NCI-H128 (cell line): Measurements from ENCODE around the gene STK10.
"Not testable (repeated sequence)": the region's sequence is repeated elsewhere in the genome, so short reads cannot be mapped to it uniquely, and the experiment has no call there.

Experiments used
- DNase-seq: peaks from one replicate; lab custom pipeline; 2025; ENCODE audit not compliant: unreplicated experiment; lab: John Stamatoyannopoulos, UW

The STK10 gene

DNA sequence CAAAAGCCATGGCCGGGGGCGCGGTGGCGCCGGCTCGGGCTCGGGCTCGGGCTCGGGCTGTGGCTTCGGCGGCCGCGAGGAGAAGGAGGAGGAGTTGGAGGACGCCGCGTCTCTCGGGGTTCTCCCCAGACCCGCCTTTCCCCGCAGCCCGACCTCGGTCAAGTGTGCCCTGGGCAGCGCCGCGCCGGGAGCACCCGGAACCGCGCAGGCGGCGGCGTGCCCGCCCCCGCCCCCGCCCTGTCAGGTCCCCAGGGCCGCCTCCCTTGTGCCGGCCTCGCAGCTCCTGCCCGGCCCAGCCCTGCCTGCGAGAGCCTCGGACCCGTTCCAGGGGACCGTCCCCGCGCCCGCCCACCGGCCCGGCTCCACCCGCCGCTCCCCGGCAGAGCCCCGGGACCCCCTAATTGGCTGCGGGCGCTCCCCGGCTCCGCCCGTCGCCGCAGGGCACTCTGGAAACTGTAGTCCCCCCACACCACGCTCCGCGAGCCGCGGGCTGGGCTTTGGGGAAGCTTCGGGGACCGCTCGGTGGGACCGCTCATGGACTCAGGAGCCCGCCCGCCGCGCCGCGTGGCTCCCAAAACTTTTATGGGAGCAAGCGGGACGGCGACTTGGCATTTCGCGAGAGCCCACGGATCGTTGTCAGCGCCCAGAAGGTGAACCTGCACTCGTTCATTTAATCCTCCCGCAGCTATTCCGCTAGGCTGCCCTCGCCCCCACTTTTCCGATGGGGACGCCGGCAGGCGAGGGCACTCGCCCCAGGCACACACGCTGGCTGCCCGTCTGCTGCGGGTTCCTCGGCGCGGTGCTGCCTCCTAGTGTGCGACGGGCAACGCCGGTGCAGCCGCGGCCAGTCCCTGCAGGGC lies at the start of gene STK10:
Gene STK10, minus strand, starts transcription at position 192 of the 860 bp plus-strand sequence. Its CDS starts 182 bp downstream, at position 10.
- DNase-seq = peak; percentile 43

DNA sequence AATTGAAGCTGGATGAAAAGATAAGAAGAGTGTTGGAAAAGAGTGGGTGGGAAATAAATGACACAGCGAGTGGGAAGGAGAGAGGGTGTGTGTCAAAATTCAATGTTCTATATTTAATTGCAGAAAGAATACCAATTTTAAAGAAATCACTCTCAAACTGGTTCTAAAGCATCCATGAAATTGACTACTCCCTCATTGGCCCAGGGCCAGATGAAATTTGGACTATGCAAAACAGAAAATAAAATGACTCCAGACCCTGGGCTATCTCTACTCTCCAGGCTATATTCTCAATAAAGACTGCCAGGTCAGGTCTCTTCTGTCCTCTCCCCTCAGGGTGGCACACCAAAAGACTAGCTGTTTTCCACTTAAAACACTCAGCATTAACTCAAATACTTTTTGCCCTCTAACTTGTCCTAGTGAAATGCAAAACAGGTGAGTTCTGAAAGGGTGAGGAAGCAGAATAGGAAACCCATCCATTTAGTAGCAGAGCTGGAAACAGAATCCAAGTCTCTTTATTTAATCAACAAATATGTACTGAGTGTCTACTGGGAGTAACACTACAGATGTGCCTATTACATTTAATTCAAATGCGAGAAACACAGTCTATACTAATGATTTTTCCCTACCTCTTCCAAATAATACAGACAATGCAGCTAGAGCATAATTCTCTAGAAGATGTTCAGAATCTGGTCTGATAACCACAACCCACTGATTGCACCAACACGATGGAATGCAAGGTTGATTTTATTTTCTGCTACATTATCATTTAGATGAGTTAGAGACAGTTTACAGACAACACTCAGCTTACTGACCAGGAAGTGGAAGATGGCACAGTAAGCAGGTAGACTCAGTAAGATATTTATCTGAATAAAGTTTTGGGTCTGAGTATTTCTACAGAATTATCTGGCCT lies 48.1 kb upstream of the STK10 start:
- DNase-seq = no peak

DNA sequence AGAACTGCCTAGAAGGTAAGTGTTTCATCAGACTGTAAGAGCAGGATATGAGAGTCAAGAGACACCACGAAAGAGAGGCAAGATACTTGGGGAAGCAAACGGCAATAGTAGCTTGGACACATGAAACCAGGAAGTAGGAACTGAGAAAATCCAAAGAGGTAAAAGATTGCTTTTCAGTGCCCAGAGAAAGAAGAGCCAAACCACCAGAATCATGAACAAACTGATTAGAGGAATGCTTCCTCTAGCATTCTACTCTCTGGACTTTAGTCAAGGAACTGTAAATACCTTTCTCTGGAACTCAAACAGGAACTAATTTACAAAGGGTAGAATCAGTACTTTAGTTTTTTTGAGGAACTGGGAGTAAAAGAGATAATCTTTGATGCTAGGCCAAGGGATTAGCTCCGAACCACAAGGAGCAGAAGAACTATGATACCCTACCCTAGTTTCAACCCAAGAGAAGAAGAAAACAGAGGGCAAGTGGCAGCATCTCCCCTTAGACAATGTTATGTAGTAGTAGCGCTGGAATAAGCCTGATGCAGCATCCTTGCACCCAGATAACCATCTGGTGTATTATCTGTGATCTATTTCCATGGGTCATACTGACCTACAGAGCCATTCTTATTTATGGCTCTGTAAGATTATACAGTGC lies 47.2 kb upstream of the STK10 start:
- DNase-seq = no peak

DNA sequence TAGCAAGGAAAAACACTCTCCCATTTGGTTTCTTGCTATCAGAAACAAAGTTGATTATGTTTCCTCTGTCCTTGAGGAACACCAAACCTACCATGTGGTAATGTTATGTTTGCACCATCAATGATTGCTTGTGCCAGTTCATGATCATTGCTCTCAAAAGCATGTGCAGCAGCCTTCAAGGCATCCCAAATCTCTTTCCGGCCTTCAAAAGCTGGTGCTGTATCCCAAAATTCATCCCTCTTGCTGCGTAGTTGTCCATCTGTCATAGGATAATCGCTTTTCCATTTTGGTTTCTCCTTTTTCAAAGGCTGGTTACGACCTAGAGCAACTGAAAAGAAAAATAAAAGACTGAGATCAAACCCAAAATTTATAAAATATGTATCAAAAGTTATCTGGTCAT lies 46.0 kb upstream of the STK10 start:
- no peak for DNase-seq

DNA sequence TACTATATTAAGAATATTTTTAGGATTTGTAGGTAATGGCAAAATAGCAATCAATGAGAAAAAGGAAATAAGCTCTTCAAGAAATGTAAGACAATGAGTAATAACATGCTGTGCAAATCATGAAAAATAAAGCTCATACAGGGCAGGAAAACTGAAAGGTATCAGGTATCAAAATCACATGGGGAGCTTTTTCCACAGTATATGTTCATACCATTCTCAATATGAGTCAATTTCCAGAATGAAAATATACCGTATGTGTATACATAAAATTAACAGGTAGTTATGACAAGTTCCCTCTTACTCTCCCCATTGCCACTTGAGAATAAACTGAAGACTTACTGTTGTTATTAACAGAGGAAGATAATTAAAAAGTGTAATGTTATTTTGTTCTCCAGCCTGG lies 41.9 kb upstream of the STK10 start:
- DNase-seq = no peak

DNA sequence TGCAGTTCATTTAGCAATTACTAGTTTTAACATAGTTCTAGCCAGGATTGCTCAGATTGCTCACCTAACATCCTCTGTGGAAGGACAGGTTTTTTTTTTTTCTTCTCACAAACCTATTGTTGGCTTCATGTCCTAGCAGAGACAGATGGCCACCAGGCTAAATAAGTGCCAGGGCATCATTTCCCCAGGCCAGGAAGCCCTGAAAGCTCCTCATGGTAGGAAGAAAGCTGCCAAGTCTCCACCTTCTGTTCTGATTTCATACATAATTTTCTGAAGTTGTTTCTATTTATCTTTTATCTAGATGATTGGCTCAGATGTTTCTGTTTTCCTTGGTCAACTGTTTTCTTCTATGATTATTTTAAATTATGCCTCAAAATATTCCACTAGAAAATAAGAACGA lies 37.0 kb upstream of the STK10 start:
- no peak for DNase-seq

DNA sequence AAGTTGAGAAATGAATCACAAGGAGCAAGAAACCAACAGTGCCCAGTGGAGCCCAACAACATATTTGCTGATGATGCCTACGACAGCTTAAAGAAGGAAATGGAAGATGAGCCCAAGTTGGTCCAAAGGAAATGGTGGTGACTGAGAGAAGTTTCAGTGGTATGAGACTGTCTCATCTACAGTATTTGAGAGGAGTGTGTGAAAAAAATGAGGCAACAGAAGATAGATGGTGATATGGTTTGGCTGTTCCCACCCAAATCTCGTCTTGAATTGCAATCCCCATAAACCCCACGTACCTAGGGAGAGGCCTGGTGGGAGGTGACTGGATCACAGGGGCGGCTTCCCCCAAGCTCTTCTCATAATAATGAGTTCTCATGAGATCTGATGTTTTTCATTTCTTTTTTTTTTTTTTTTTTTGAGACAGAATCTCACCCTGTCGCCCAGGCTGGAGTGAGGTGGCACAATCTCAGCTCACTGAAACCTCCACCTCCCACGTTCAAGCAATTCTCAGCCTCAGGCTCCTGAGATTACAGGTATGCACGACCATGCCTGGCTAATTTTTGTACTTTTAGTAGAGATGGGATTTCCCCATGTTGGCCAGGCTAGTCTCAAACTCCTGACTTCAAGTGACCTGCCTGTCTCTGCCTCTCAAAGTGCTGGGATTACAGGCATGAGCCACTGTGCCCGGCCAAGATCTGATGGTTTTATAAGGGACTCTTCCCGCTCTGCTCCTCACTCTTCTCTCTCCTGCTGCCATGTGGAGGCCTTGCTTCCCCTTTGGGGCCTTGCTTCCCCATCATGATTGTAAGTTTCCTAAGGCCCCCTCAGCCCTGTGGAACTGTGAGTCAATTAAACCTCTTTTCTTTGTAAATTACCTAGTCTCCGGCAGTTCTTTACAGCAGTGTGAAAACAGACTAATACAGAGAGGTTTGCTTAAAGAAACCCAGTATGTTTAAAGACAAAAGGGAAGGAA lies 36.2 kb upstream of the STK10 start:
- no peak for DNase-seq

- DNase-seq = no peak
Observed at GRCh38 chr5:172219296-172219695, 31.3 kb upstream of the STK10 start.

DNA sequence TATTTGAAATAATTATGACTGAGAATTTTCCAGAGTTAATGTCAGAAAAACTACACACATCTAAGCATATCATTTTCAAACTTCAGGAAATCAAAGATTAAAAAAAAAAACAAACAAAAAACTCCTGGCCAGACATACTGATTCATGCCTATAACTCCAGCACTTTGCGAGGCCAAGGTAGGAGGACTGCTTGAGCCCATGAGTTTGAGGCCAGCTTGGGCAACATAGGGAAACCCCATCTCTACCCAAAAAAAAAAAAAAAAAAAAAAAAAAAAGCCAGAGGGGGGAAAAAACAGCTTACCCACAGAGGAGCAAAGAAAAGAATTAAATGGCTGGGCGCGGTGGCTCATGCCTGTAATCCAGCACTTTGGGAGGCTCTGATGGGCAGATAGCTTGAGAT lies 28.3 kb upstream of the STK10 start:
- DNase-seq = no peak

DNA sequence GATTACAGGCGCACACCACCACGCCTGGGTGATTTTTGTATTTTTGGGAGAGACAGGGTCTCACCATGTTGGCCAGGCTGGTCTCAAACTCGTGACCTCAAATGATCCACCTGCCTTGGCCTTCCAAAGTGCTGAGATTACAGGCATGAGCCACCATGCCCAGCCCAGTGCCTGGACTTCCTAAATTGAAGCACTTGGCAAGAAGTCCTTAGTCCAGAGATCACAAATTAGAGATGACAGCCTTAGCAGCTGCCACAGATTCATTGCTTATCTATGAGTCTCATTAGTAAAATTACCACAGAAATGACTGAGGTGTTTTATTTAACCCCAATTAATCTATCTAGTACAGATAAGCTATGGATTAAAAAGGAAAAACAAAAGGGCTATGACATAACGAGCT lies 25.1 kb upstream of the STK10 start:
- no peak for DNase-seq

- DNase-seq = no peak
Observed at GRCh38 chr5:172211676-172212075, 23.7 kb upstream of the STK10 start.

- DNase-seq = no peak
Observed at GRCh38 chr5:172209714-172210113, 21.7 kb upstream of the STK10 start.

GRCh38 chr5:172207511-172207910 lies 19.5 kb upstream of the STK10 start:
- no peak for DNase-seq

DNA sequence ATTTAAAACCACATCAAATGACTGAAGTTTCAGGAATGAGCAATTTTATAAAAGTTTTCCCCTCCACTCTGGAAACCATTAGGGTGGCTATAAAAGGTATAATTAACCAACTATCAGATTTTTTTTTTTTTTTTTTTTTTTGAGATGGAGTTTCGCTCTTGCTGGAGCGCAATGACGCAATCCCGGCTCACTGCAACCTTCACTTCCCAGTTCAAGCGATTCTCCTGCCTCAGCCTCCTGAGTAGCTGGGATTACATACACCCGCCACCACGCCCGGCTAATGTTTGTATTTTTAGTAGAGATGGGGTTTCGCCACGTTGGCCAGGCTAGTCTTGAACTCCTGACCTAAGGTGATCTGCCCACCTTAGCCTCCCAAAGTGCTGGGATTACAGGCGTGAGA lies 18.0 kb upstream of the STK10 start:
- DNase-seq = not testable (repeated sequence)

- DNase-seq = no peak
Observed at GRCh38 chr5:172200476-172200875, 12.5 kb upstream of the STK10 start.

DNA sequence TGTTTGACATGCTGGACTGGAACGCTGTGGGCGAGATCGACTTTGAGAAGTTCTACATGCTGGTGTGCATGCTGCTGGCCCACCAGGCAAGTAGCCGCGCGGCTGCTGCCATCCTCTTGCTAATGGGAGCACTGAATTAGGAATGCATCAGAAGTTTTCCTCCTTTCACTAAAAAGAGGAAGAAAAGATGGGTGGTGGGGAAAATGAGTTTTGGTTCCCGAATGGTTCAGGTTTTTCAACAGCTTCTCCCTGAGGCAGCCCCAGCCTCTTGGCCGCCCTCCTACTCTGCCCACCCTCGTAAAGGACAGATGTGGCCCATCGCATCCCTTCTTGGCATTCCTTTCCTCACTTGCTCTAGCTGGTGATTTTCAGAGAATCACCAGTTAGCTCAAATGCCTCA lies 11.4 kb upstream of the STK10 start:
- no peak for DNase-seq

DNA sequence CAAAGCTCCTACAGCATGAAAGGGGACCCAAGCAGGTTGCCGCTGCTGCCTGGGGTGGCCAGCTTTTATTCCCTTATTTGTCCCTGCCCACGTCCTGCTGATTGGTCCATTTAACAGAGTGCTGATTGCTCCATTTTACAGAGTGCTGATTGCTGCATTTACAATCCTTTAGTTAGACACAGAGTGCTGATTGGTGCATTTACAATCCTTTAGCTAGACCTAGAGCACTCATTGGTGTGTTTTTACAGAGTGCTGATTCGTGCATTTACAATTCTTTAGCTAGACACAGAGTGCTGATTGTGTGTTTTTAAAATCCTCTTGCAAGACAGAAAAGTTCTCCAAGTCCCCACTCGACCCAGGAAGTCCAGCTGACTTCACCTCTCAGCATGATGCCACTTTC lies 9.8 kb upstream of the STK10 start:
- not testable (repeated sequence) for DNase-seq

DNA sequence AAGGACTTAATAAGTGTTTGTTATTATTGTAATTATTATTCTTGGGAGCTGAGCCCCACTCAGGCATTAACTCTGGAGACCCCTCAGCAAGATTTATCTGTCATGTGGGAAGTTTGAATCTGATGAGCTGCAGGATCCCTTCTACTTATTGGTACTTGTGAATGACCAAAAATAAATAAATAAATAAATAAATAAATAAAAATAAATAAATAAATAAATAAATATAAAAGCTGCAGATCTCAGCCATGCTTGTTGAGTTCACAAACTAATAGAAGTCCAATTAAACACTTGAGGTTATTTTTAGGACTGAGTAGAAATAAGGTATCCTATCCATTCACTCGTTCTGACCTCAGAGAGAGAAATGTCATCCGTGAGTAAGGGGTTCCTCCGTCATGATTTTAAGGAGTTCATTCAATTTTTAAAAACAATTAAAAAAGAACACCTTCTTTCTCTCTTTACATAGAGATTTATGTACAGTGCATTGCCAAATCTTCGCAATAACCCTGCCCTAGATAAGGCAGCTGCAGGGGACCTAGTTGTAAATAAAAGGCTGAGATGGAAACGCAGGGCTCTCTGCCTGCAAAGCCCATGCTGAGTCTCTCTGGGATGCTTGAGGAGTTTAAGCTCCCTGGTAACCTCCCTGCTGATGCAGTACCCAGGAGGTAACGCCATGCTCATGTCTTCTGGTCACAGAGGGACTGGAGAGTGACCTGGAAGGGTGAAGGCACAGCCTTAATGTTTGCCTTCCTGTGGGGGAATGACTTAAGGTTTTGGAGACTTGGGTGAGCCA lies 7.2 kb upstream of the STK10 start:
- DNase-seq = no peak

DNA sequence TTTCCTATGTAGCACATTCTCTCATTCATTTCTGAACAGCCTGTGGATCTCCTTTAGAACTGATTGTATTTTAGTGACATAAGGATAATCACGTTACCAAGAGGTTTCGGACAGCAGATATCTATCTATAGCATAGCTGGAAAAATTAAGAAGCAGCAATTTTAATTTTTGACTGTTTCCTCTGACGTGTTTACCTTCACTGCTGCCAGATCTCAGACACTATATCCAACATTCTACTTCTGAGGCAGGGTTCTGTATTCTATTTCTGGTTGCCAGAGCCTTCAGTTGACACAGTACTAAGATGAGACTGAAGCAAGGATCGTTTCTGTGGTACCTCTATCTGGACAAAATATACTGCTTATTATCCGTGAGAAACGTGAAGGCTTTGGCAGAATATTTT lies 5.8 kb upstream of the STK10 start, which contains the start of gene EFCAB9:
Gene EFCAB9, plus strand, starts transcription at position 301 of the 400 bp plus-strand sequence. Its CDS starts 1 bp downstream, at position 302.
- DNase-seq = no peak
